NCI-H1105 treated with DMSO at 0.1 percent for 48 hours (cell line): ENCODE results near the gene SP2.
"Not testable (repeated sequence)": the region's sequence is repeated elsewhere in the genome, so short reads cannot be mapped to it uniquely, and the experiment has no call there.

ENCODE experiments used
- DNase-seq: peaks from one replicate; lab custom pipeline; 2025; lab: John Stamatoyannopoulos, UW

Gene SP2

DNA sequence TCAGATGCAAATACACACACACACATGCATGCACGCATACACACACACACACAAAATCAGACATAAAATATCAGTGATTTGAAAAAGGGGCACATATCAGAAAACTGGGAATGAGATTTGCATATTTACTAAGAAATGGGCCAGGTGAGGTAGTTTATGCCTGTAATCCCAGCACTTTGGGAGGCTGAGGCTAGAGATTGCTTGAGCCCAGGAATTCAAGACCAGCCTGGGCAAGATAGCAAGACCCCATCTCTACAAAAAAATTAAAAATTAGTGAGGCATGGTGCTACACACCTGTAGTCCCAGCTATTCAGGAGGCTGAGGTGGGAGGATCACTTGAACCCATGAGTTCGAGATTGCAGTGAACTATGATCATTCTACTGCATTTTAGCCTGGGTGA is 23.0 kb downstream of the SP2 start:
- no peak for DNase-seq

GRCh38 chr17:47919889-47920288 is 23.9 kb downstream of the SP2 start:
- not testable (repeated sequence) for DNase-seq

GRCh38 chr17:47924785-47925677 is 29.0 kb downstream of the SP2 start:
- DNase-seq, result no peak

- DNase-seq, result no peak
Measured at GRCh38 chr17:47925678-47925988, 29.6 kb downstream of the SP2 start.

GRCh38 chr17:47927821-47928400 is 31.9 kb downstream of the SP2 start:
- no peak for DNase-seq

- no peak for DNase-seq
Measured at GRCh38 chr17:47928415-47928814, 32.4 kb downstream of the SP2 start.

- no peak for DNase-seq
Measured at GRCh38 chr17:47929218-47930000, 33.4 kb downstream of the SP2 start.

DNA sequence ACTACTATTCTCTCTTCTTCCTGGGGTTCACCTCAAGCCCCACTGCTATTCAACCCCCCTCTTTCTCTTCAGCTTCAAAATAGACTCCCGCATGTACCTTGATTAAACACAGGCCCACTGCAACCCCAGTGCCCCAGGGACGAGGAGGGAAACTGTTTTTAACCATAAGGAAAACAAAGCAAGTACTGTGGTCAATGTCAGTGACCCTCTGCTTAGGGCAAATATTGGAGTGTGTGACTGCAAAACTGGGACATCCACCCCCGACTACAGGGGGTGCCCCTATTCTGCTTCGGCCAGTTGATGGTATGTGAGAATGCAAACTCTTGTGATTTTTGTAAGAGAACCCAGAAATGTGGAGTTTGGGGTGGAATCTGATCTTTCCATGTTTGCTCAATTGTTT is 35.8 kb downstream of the SP2 start:
- DNase-seq, result no peak

GRCh38 chr17:47934856-47935255 is 38.8 kb downstream of the SP2 start:
- no peak for DNase-seq

DNA sequence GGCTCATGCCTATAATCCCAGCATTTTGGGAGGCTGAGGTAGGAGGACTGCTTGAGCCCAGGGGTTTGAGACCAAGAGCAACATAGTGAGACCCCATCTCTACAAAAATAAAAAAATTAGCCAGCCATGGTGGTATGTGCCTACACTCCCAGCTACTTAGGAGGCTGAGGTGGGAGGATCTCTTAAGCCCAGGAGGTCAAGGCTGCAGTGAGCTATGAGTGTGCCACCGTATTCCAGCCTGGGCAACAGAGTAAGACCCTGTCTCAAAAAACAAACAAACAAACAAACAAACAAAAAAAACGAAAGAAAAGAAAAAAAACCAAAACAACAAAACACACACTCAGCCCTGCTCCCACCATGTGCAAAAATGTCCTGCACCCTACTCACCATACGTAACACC is 39.4 kb downstream of the SP2 start:
- not testable (repeated sequence) for DNase-seq

- DNase-seq, result no peak
Measured at GRCh38 chr17:47935961-47936360, 39.9 kb downstream of the SP2 start.

DNA sequence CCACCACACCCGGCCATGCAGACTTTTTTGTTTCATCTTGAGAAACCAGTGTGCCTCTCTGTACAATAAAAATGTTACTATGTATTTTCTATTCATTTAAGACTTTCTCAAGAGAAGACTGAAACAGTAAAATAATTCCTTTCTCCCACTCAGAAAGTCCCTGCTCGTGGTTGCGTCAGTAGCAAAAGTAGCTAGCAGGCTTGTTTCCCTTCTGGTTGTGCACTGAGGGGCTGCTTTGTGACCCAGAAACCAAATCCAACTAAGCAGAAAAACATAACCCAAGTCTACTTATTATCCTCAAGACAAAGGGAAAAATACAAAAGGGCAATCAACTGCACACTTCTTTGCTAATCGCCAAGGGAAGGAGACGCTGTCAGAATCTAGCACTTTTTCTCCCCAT is 41.9 kb downstream of the SP2 start:
- DNase-seq, result no peak

GRCh38 chr17:47941246-47942095 is 45.4 kb downstream of the SP2 start, which contains the start of gene PNPO:
Gene PNPO (plus strand): TSS chr17:47941571. CDS start chr17:47941676, 105 bp downstream.
- peak; percentile 94 for DNase-seq

DNA sequence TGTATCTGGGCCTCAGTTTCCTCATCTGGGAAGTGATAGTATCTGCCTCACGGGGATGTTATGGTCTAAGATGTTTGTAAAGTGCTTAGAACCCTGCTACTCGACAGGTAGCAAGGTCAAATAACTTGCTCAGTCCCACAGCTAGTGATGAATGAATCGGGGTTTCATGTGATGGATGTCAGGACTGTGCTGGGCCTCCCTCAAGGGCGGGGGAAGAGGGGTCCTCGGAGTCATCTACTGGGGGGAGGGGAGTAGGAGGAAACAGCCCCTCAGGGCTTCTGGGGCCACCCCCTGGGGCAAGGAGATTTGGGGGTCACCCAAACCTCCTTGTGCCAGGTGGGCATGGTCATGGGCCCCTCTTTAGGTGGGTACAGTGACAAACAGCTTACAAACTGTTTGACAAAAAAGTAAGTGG is 46.1 kb downstream of the SP2 start:
- DNase-seq, result no peak

- DNase-seq, result no peak
Measured at GRCh38 chr17:47942568-47942967, 46.5 kb downstream of the SP2 start.

- no peak for DNase-seq
Measured at GRCh38 chr17:47945080-47945479, 49.0 kb downstream of the SP2 start.

DNA sequence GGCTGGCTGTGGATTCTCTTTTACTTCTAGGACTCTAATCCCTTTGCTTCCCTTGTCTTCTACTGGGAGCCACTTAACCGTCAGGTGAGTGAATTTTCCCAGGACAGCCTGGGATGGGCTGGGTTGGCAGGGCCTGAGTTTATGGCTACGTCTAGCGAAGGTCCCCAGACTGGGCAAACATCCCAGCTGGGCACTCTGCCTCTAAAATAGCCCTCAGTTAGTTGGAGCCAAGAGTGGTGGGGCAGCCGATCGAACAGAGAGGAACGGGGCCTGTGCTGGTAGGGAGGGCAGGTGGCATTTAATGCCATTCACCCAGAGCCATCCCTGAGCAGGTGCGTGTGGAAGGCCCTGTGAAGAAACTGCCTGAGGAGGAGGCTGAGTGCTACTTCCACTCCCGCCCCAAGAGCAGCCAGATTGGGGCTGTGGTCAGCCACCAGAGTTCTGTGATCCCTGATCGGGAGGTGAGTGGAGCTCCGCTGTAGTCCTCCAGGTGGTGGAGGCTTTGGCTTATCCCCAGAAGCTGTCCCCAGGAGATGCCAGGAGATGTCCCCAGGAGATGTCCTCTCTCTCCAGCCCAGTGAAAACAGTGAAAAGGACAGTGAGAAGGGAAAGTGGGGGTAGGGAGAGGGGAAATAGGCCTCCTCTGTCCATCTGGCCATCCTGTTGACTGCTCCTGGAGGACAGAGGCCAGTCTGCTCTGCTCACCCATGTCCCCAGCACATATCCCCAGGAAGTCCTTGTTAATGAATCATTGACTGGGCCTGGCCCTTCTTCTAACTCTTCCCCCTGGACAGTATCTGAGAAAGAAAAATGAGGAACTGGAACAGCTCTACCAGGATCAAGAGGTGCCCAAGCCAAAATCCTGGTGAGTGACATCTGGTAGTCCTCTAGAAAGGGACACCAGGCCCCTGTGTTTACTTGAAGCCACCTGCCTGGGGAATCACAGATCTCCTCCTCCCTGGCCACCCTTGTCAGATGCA is 49.8 kb downstream of the SP2 start:
- no peak for DNase-seq

GRCh38 chr17:47946516-47946915 is 50.5 kb downstream of the SP2 start:
- no peak for DNase-seq

DNA sequence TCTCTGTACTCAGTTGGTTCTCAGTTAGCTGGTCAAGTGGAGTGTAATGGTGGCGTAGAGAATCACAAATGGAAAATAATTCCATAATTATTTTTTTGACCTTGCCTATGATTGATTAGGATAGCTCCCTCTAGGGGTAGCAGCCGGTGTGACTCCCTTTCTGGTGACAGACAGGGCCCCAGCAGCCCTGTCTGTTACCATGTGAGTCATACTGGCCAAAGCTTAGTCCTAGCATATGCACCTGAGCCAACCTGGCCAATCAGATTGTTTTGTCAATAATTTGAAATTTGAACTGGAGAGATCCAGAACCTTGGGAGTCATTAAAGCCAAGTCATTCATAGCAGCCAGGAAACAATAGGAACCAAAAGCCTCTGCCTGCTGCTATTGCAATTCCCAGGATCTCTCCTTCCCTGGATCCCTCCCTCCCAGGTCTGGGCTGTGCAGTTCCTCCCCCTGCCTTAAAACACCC is 50.9 kb downstream of the SP2 start:
- DNase-seq, result peak; percentile 55

- DNase-seq, result no peak
Measured at GRCh38 chr17:47948706-47949196, 52.7 kb downstream of the SP2 start.
